Neural progenitor cell (in vitro differentiated cells): Measurements from ENCODE around the gene PSMD3. TPM values are rescaled to one million over a fixed set of nuclear protein-coding genes. Genes with fewer than 3 reads are reported as not detected.

Experiments used
- DNase-seq: peaks from one replicate; pipeline ENCODE4 v3.0.0-alpha.2; 2016; ENCODE audit warnings: low spot score
- H2AFZ ChIP-seq: fragments of 200-600 bp; sonication (generic); replicated peaks from 2 replicates; pipeline ENCODE4 v1.6.1; 2016; ENCODE audit warnings: antibody characterized with exemption
- H3F3A ChIP-seq: fragments of 200-600 bp; sonication (generic); 2 replicates; pipeline ENCODE4 v1.6.1; 2016; ENCODE audit warnings: antibody characterized with exemption, low read depth
- H3K27ac ChIP-seq: fragments of 200-600 bp; sonication (generic); 2 replicates; pipeline ENCODE4 v1.5.1; 2016; ENCODE audit warnings: mild to moderate bottlenecking
- H3K27me3 ChIP-seq: fragments of 200-600 bp; sonication (generic); 2 replicates; pipeline ENCODE4 v1.6.1; 2016; ENCODE audit warnings: mild to moderate bottlenecking, moderate library complexity
- H3K36me3 ChIP-seq: fragments of 200-600 bp; sonication (generic); 2 replicates; pipeline ENCODE4 v1.5.1; 2016
- H3K4me1 ChIP-seq: fragments of 200-600 bp; sonication (generic); 2 replicates; pipeline ENCODE4 v1.6.1; 2016; ENCODE audit warnings: mixed run types
- H3K4me2 ChIP-seq: fragments of 200-600 bp; sonication (generic); 2 replicates; pipeline ENCODE4 v1.6.1; 2016
- H3K4me3 ChIP-seq: fragments of 200-600 bp; sonication (generic); 2 replicates; pipeline ENCODE4 v1.5.1; 2016
- H3K79me2 ChIP-seq: fragments of 200-600 bp; sonication (generic); 2 replicates; pipeline ENCODE4 v1.6.1; 2016; ENCODE audit warnings: low read depth
- H3K9ac ChIP-seq: fragments of 200-600 bp; sonication (generic); 2 replicates; pipeline ENCODE4 v1.6.1; 2016
- H3K9me3 ChIP-seq: fragments of 200-600 bp; sonication (generic); 2 replicates; pipeline ENCODE4 v1.5.1; 2016; ENCODE audit warnings: low read depth
- H4K20me1 ChIP-seq: fragments of 200-600 bp; sonication (generic); 2 replicates; pipeline ENCODE4 v1.6.1; 2016; ENCODE audit warnings: low read depth
- H3K27ac Mint-ChIP-seq: 3 replicates; pipeline ENCODE4 v1.8.0; 2021; ENCODE audit warnings: mixed read lengths
- H3K27me3 Mint-ChIP-seq: 2 replicates; pipeline ENCODE4 v1.8.0; 2022; ENCODE audit warnings: low read depth, mild to moderate bottlenecking, inconsistent platforms, moderate library complexity, mixed read lengths; ENCODE audit not compliant: insufficient read depth
- H3K36me3 Mint-ChIP-seq: 3 replicates; pipeline ENCODE4 v1.8.0; 2021; ENCODE audit warnings: mixed read lengths
- H3K4me1 Mint-ChIP-seq: 3 replicates; pipeline ENCODE4 v1.8.0; 2021; ENCODE audit warnings: mixed read lengths
- H3K4me3 Mint-ChIP-seq: 3 replicates; pipeline ENCODE4 v1.8.0; 2021; ENCODE audit warnings: mild to moderate bottlenecking, moderate library complexity, mixed read lengths
- H3K9me3 Mint-ChIP-seq: 3 replicates; pipeline ENCODE4 v1.8.0; 2020; ENCODE audit warnings: mixed read lengths
- EZH2 ChIP-seq: fragments of 200-600 bp; sonication (generic); IDR thresholded peaks from 2 replicates; pipeline ENCODE4 v1.6.1; 2017; ENCODE audit warnings: antibody characterized with exemption, mild to moderate bottlenecking, moderate library complexity
- EZH2phosphoT487 ChIP-seq: fragments of 200-600 bp; sonication (generic); IDR thresholded peaks from 2 replicates; pipeline ENCODE4 v1.6.1; 2017; ENCODE audit warnings: antibody characterized with exemption
- total RNA-seq: library from RNA; depleted of rRNA; stranded (reverse); fragments of >200 nt; gene quantifications from 2 replicates; pipeline ENCODE4 v1.2.3, GENCODE V29; 2015; ENCODE audit warnings: low replicate concordance
- TF ChIP-seq, protein P1 (sequence below): fragments of 200-600 bp; sonication (generic); IDR thresholded peaks from 2 replicates; pipeline ENCODE4 v1.5.1; 2017; ENCODE audit warnings: antibody characterized with exemption, mild to moderate bottlenecking

PSMD3 gene
- total RNA-seq, 1 donor from 2014 or later: 71.6 TPM

DNA sequence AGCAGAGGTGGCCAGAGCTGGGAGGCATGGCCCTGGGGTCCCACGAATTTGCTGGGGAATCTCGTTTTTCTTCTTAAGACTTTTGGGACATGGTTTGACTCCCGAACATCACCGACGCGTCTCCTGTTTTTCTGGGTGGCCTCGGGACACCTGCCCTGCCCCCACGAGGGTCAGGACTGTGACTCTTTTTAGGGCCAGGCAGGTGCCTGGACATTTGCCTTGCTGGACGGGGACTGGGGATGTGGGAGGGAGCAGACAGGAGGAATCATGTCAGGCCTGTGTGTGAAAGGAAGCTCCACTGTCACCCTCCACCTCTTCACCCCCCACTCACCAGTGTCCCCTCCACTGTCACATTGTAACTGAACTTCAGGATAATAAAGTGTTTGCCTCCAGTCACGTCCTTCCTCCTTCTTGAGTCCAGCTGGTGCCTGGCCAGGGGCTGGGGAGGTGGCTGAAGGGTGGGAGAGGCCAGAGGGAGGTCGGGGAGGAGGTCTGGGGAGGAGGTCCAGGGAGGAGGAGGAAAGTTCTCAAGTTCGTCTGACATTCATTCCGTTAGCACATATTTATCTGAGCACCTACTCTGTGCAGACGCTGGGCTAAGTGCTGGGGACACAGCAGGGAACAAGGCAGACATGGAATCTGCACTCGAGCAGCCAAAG is 36.9 kb downstream of the PSMD3 start:
- no peaks in the 10 kb centered on the region for H3K9me3 ChIP-seq
- H3K9me3 Mint-ChIP-seq: no peaks in the 10 kb centered on the region
- no peak overlapping the region for H3K4me3 Mint-ChIP-seq
- peaks cover 2% of the 10 kb centered on the region for H3K27me3 Mint-ChIP-seq
- no peak overlapping the region for H3K4me3 ChIP-seq
- H3K27ac ChIP-seq: no peak overlapping the region
- H3K27ac Mint-ChIP-seq: no peak overlapping the region
- TF ChIP-seq EZH2phosphoT487: no peak
- TF ChIP-seq, protein P1, sequence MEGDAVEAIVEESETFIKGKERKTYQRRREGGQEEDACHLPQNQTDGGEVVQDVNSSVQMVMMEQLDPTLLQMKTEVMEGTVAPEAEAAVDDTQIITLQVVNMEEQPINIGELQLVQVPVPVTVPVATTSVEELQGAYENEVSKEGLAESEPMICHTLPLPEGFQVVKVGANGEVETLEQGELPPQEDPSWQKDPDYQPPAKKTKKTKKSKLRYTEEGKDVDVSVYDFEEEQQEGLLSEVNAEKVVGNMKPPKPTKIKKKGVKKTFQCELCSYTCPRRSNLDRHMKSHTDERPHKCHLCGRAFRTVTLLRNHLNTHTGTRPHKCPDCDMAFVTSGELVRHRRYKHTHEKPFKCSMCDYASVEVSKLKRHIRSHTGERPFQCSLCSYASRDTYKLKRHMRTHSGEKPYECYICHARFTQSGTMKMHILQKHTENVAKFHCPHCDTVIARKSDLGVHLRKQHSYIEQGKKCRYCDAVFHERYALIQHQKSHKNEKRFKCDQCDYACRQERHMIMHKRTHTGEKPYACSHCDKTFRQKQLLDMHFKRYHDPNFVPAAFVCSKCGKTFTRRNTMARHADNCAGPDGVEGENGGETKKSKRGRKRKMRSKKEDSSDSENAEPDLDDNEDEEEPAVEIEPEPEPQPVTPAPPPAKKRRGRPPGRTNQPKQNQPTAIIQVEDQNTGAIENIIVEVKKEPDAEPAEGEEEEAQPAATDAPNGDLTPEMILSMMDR: no peak
- TF ChIP-seq EZH2: no peak
- no peaks in the 10 kb centered on the region for H3K27me3 ChIP-seq
- H2AFZ ChIP-seq: no peak overlapping the region
- H3F3A ChIP-seq: peaks cover 21% of the 10 kb centered on the region
- H3K4me2 ChIP-seq: no peak overlapping the region
- peaks cover 7% of the 10 kb centered on the region for H3K36me3 Mint-ChIP-seq
- H3K4me1 Mint-ChIP-seq: peaks cover 29% of the 10 kb centered on the region
- DNase-seq: no peak
- no peaks in the 10 kb centered on the region for H3K36me3 ChIP-seq
- H3K79me2 ChIP-seq: no peaks in the 10 kb centered on the region
- no peak overlapping the region for H3K9ac ChIP-seq
- H3K4me1 ChIP-seq: peaks cover 31% of the 10 kb centered on the region
- H4K20me1 ChIP-seq: peaks cover 4% of the 10 kb centered on the region

DNA sequence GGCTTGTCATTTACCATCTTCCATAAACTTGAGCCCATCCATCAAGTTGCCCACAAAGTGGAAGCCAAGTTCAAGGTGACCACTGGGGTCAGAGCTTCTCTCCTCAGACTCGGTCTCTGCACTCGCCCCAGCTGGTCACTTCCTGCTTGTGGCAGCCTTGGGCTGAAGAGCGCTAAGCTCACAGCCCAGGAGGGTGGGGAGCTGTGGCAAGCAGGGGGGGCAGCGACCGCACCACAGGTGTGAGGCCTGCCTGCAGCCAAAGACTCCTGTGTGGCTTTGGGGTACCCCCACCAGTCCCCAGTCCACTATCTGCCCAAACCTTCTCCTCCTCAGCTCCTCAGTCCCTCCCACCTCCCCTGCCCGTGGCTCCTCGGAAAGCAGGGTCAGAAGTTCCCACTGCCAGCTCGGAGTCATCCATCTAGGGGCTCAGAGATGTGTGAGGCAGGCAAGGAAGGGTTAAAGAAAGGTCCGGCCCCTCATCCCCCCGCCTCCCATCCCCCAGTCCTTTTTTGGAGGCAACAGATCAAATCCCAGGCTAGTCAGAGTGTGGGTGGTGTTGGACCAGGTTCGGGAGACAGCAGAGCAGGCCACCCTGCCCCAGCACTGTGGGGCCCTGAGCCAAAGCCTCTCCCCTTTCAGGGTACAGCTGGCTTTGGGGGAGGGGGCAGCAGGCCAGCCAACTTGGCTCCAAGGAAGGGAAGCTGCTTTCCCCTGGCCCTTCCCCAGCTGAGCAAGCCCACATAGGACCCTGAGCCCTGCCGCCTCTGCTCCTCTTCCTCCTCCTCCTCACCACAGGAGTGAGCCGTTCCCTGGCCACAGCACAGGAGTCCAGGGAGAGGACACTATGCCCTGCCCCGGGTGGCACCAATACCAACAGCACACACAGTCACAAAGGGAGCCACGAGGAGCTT is 37.9 kb downstream of the PSMD3 start:
- H3K4me1 Mint-ChIP-seq: peaks cover 27% of the 10 kb centered on the region
- Histone ChIP-seq H4K20me1 (peaks cover 4% of the 10 kb centered on the region), H3K4me2 (peak overlapping the region; percentile 74), H3K9ac (no peak overlapping the region), H3F3A (peaks cover 21% of the 10 kb centered on the region), H3K36me3 (no peaks in the 10 kb centered on the region), H3K9me3 (no peaks in the 10 kb centered on the region), H3K4me3 (peak overlapping the region; percentile 19), H3K4me1 (peaks cover 31% of the 10 kb centered on the region), H3K27me3 (no peaks in the 10 kb centered on the region), H2AFZ (no peak overlapping the region), H3K79me2 (no peaks in the 10 kb centered on the region), H3K27ac (peak overlapping the region; percentile 31)
- TF ChIP-seq, protein P1: no peak
- TF ChIP-seq EZH2 (no peak), EZH2phosphoT487 (no peak)
- peak; percentile 68 for DNase-seq
- H3K27me3 Mint-ChIP-seq: peaks cover 2% of the 10 kb centered on the region
- H3K9me3 Mint-ChIP-seq: no peaks in the 10 kb centered on the region
- H3K36me3 Mint-ChIP-seq: peaks cover 7% of the 10 kb centered on the region
- peak overlapping the region; percentile 65 for H3K4me3 Mint-ChIP-seq
- H3K27ac Mint-ChIP-seq: peak overlapping the region; percentile 90

DNA sequence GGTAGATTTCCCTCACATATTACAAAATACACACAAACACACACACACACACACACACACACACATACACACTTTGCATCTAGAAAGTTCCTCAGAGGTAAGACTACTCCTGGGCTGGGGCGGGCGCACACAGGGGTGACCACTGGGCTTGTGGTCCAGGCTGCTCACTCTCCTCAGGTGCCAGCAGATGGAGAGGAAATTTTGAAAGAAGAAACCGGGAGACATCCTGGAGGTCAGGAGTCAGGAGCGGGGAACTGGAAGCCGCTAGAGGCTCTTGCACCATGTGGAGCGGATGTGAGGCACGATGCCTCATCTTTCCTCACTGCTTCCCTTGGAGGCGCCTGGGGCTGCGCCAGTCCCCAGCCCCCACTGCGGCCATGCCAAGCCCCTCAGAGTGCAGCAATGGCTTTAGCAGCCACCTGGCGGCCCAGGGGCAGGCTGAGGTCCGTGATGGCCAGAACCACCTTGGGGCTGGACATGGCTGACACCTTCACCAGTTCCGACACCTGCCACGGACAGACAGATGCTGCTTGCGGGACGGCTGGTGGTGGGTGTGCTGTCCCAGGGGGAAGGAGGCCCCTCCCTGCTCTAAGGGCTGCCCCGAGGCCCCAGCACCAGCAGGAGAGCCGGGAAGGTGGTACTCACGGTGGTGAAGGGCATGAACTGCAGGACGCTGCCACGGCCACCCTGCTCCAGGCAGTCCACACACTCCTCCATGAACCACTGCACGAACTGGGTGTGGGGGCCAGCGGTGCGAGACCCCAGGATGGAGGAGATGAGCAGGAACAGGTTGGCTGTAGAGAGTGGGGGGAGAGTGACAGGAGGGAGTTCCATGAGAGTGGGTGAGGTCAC is 38.8 kb downstream of the PSMD3 start:
- peak overlapping the region; percentile 74 for H3K4me2 ChIP-seq
- Mint-ChIP-seq H3K4me1 (peaks cover 22% of the 10 kb centered on the region), H3K9me3 (no peaks in the 10 kb centered on the region), H3K36me3 (peaks cover 9% of the 10 kb centered on the region), H3K27me3 (peaks cover 2% of the 10 kb centered on the region), H3K4me3 (peak overlapping the region; percentile 65), H3K27ac (peak overlapping the region; percentile 90)
- no peak overlapping the region for H2AFZ ChIP-seq
- H3K36me3 ChIP-seq: no peaks in the 10 kb centered on the region
- no peak for DNase-seq
- H3K79me2 ChIP-seq: no peaks in the 10 kb centered on the region
- no peaks in the 10 kb centered on the region for H3K9me3 ChIP-seq
- TF ChIP-seq EZH2phosphoT487 (no peak), EZH2 (no peak)
- TF ChIP-seq, protein P1: peak; percentile 7
- H3F3A ChIP-seq: peaks cover 21% of the 10 kb centered on the region
- peak overlapping the region; percentile 31 for H3K27ac ChIP-seq
- H3K27me3 ChIP-seq: no peaks in the 10 kb centered on the region
- H4K20me1 ChIP-seq: peaks cover 4% of the 10 kb centered on the region
- no peak overlapping the region for H3K9ac ChIP-seq
- H3K4me1 ChIP-seq: peaks cover 31% of the 10 kb centered on the region
- no peak overlapping the region for H3K4me3 ChIP-seq
